GM12891 (cell line): ENCODE measurements around the gene ENTPD2.

ENCODE experiments used
- DNase-seq: peaks from one replicate; pipeline ENCODE4 v3.0.0; 2011; ENCODE audit warnings: low spot score; ENCODE audit not compliant: insufficient read length
- FAIRE-seq: peaks from 2 replicates; lab custom pipeline; 2011; peaks lifted over from hg19 to GRCh38; lab: Jason Lieb, UNC
- PAX5 ChIP-seq: IDR thresholded peaks from 2 replicates; pipeline ENCODE4 v1.6.1; 2011; ENCODE audit warnings: low read length, moderate library complexity, mild to moderate bottlenecking; ENCODE audit not compliant: insufficient read depth, severe bottlenecking
- POLR2A ChIP-seq: IDR thresholded peaks from 2 replicates; pipeline ENCODE4 v1.6.1; 2011; ENCODE audit warnings: low read depth, low read length, control low read depth
- POLR2AphosphoS5 ChIP-seq: IDR thresholded peaks from 2 replicates; pipeline ENCODE4 v1.6.1; 2011; ENCODE audit warnings: low read depth, low read length, control low read depth
- POU2F2 ChIP-seq: IDR thresholded peaks from 2 replicates; pipeline ENCODE4 v1.6.1; 2011; ENCODE audit warnings: low read depth, mild to moderate bottlenecking, control low read depth, low read length, moderate library complexity
- SPI1 ChIP-seq: IDR thresholded peaks from 2 replicates; pipeline ENCODE4 v1.6.1; 2011; ENCODE audit warnings: low read depth, low read length, control low read depth
- TAF1 ChIP-seq: IDR thresholded peaks from 2 replicates; pipeline ENCODE4 v1.6.1; 2011; ENCODE audit warnings: low read depth, low read length, control low read depth

ENTPD2 gene

DNA sequence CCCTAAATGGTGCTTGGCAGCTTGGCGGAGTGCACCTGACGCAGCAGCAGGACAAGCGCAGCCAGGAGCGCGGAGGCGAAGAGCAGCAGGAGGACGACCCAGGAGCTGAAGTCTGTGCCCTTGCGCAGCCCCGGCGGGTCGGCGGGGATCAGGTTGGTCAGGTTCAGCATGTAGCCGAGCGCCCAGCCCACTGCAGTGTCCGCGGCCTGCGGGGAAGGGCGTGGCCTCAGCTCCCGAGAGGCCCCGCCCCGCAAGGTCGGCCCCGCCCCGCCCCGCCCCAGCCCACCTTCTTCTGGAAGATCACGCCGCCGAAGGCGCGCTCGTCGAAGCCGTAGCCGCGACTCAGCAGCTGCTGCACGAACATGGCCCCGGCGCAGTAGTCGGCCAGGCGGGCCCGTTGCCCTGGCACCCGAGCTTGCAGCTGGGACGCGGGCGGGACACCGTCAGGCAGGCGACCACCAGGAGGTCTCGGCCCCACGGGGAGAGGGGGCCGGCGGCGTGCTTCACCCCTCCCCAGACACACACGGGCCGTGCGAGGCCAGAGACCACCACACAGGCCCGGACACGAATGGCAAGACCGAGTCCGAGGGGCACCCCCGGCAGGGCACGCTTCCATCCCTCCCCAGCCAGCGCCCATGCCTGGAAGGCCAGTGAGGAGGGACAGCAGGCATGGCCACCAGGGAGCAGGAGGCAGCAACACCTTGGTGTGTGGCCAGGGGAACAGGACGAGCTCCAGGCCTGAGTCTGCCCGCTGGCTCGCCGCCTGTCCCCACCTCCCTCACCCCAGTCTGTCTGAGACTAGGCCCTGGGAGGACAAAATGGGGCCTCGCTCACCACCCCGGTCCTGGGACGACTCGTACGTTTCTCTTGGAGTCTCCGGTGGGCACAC, 5.0 kb downstream of the ENTPD2 start:
- FAIRE-seq, result no peak
- TF ChIP-seq POLR2A (no peak), TAF1 (no peak), POLR2AphosphoS5 (no peak), POU2F2 (no peak), PAX5 (no peak), SPI1 (no peak)

DNA sequence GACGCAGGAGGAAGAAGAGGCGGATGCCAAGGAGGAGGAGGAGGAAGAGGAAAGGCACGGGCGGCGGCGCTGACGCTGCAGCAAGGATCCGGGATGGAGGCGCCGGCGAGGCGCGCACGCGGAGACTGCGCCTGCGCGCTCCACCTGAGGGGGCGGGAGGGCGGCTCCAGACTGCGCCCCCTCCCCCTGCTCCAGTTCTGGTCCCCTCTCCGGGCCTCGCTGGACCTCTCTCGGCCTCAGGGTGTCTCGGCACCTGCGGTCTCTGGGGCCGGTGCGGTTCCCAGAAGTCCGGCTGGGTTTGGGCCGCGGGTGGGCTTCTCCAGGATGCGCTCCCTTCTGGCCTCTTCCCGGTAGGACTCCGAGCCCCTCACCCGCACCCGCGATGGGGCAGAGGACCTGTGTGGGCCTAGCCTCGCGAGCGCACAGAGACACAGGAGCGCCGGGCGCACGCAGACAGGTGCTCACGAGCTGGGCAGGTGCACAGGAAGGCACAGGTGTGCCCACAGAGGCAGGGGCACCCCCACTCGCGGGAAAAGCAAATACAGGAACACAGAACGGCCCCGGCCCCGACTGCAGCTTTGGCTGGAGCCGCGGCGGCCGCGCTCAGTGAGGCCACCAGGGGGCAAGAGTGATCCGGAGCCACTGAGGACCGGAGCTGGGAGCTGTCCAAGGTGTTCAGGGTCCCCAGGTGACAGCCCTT, 7.6 kb downstream of the ENTPD2 start, which contains the start of gene NPDC1:
Gene NPDC1 (minus strand): TSS at position 90 of the 700 bp plus-strand sequence. CDS start 188 bp downstream, outside the sequence.
- DNase-seq (peak; percentile 97), FAIRE-seq (peak; percentile 38)
- no peak for TF ChIP-seq POU2F2
- no peak for TF ChIP-seq POLR2AphosphoS5
- no peak for TF ChIP-seq SPI1
- no peak for TF ChIP-seq POLR2A
- no peak for TF ChIP-seq PAX5
- no peak for TF ChIP-seq TAF1

More for the DNA sequence above, 5.0 kb downstream of the ENTPD2 start:
- DNase-seq, result no peak

DNA sequence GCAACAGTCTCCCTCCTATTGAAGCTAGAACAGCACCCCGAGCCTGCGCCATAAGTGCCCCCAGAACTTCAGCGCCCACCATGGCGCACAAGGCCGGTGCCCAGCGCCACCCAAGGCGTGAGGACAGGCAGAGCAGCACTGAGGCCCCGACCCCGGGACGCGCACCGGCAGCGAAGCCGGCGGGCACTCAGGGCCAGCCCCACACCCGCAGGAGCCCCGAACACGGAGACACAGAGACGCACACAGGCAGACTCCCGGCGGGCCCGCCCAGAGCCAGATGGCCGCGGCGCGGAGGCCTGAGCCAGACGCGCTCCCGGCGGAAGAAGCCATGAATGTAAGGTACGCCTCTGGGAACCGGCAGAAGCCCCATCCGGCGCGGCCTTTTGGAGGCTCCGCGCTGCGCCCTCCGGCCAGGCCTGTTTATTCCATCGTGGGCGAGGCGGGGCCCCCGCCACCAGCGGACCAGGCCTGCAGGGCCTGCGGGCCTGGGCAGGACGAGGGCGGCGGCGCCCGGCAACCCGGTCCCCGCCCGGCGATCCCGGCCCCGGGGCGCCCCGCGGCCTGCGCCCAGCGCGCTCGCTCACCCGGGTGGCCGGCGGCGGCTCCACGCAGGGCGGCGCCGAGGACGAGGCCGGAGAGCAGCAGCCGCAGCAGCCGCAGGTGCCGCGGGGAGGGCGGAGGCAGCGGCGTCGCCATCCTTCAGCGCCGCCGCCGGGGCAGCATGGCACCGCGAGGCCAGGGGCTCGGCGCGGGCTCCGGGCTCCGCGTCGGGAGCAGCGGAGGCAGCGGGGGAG, 8.4 kb downstream of the ENTPD2 start:
- no peak for FAIRE-seq
- DNase-seq, result no peak
- TF ChIP-seq PAX5 (no peak), POLR2AphosphoS5 (no peak), SPI1 (no peak), POLR2A (no peak), TAF1 (no peak), POU2F2 (no peak)

DNA sequence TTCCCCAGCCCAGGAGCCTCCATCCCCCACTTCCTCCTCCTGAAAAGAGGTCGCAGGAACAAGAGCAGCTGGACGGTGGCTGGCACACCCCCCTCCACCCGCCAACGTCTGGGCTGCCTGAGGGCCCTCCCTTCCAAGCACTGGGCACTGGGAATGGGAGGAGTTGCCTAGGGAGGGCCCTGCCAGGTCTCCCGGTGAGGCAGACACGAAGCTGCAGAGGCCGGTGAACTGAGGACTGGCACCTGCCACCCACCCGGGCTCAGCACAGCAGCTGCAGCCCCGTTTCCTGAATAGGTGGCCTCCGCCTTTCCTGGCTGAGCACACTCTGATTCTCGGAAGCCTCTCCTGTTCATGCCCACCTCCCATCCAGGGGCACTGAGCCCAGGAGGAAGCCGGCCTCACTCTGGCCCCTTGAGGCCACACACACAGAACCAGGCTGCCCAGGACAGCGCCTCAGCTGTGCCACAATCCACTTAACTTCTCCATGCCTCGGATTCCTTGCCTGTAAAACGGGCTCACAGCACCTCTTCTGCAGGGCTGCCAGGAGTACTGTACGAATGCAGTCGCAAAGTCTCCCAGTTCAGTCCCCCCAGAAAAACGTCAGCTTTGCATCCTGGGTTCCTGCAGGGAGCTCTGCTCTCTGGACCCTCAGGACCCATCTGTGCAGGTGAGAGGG, 9.2 kb downstream of the ENTPD2 start:
- TF ChIP-seq POLR2A (no peak), TAF1 (no peak), POU2F2 (no peak), SPI1 (no peak), PAX5 (no peak), POLR2AphosphoS5 (no peak)
- FAIRE-seq (no peak), DNase-seq (no peak)

DNA sequence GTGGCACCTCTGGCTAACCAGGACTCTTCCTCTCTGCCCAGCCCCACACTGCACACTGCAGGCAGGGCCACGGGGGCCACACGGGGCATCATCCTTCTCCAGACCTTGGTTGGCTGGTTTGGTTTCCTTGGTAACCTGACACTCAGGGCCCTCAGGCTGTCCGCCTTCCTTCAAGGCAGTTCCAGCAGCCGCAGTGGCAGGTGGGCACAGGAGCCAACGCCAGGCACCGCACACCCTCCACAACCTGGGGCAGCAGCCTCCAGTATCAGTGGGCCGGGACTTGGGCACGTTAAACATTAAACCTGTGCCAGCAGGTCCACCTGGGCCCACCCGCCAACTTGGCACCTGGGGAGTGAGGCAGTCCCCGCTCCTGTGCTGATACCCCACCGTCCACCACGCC, 9.8 kb downstream of the ENTPD2 start:
- DNase-seq (no peak), FAIRE-seq (no peak)
- no peak for TF ChIP-seq POLR2A
- TF ChIP-seq POLR2AphosphoS5, result no peak
- TF ChIP-seq POU2F2, result no peak
- no peak for TF ChIP-seq PAX5
- no peak for TF ChIP-seq SPI1
- no peak for TF ChIP-seq TAF1

DNA sequence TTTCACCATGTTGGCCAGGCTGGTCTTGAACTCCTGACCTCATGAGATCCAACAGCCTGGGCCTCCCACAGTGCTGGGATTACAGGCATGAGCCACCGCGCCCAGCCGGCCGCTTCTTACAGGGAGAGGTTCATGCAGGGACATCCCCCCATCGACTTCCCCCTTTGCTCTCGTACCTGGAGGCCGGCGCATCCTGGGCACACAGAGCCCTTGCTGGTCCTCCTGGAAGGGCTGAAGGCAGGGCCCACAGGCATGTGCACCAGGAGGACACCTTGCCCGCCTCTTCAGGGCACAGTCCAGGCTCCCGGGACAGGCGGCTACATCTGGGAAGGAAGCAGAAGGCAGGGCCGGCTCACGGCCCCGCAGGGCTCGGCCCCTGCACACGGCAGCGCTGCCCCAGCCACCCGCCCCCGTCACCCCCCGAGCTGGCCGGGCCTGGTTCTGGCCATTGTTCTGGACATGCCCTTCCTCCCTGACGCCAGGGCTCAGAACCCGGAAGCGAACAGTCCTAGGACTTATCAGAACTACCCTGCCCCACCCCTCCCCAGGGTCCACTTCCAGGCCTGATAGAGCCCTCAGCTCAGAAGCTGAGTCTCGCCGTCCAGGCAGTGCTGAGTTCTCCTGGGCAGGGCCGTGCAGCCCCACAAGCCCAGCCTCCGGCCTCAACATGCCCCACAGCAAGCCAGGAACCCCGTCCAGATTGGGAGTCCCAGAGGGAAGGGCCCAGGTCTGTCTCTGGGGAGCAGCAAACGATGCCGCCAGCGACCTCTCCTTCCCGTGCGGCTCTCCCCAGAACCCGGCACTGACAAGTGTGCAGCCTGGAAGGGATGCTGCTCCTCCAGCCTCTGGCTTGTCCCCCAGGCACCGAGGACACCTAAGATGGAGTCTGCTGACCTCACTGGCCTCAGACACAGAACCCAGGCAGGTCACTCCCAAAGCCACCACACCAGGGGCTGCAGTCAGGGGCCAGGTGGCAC, 10.8 kb downstream of the ENTPD2 start:
- DNase-seq, result no peak
- no peak for FAIRE-seq
- no peak for TF ChIP-seq POLR2A
- TF ChIP-seq SPI1, result no peak
- no peak for TF ChIP-seq TAF1
- no peak for TF ChIP-seq POLR2AphosphoS5
- TF ChIP-seq POU2F2, result no peak
- no peak for TF ChIP-seq PAX5

DNA sequence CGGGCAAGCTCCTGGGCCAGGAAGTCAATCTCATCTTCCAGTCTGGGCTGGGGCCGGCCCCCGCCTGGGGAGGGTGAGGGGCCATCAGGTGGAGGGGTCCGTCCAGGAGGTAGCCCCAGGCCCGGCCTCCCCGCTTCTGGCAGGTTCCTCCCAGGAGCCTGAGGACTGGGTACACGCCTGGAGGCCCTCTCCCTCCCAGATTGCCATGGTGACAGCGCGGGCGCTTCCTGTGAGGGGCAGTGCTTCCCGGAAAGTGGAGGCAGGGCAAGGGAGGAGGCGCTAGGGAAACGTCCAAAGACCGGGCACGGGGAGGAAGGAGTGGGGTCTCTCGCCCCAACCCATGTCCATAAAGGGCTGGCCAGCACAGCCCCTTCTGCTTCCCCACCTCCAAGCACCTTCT, 12.7 kb downstream of the ENTPD2 start:
- DNase-seq (no peak), FAIRE-seq (no peak)
- TF ChIP-seq POLR2A (no peak), POU2F2 (no peak), SPI1 (no peak), PAX5 (no peak), TAF1 (no peak), POLR2AphosphoS5 (no peak)

DNA sequence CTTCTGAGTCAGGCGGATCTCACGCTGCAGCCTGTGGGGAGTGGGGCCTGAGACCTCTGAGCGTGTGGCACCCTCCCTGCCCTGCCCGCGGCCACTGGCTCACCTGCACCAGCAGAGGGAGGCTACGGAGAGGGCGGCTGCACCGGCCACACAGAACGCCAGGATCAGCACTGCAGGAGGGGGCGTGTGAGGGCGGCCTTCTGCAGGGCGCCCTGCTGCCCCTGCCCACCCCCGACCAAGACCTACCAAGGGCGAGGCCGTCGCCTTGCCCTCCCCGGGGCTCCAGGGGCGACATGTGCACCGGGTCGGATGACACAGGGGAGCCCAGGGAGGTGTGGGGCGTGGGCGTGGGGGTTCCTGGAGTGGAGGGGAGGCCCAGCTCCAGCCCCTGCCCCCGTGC, 13.3 kb downstream of the ENTPD2 start:
- TF ChIP-seq POLR2A, result no peak
- no peak for TF ChIP-seq TAF1
- no peak for TF ChIP-seq PAX5
- TF ChIP-seq POU2F2, result no peak
- no peak for TF ChIP-seq SPI1
- no peak for TF ChIP-seq POLR2AphosphoS5
- DNase-seq, result no peak
- FAIRE-seq, result no peak
